Fibroblast of lung (primary cell): ENCODE results near the gene GJB3. TPM values are rescaled to one million over a fixed set of nuclear protein-coding genes. Genes with fewer than 3 reads are reported as not detected.

Source experiments
- DNase-seq, 2 donors: peaks; one replicate each; pipeline versions ENCODE4 v3.0.0 to v3.0.0-alpha.2; 2010; ENCODE audit warnings: low read depth in 2 of 2
- H2AFZ ChIP-seq: 2 replicates; pipeline ENCODE4 v1.5.1; 2012; ENCODE audit warnings: low read length, control low read depth, inconsistent platforms
- H3K27ac ChIP-seq: 2 replicates; pipeline ENCODE4 v1.5.1; 2011; ENCODE audit warnings: low read length, control low read depth; ENCODE audit not compliant: insufficient read depth
- H3K27me3 ChIP-seq: 2 replicates; pipeline ENCODE4 v1.5.1; 2011; ENCODE audit warnings: mild to moderate bottlenecking, low read length; ENCODE audit not compliant: control insufficient read depth, insufficient read depth
- H3K36me3 ChIP-seq: 2 replicates; pipeline ENCODE4 v1.5.1; 2011; ENCODE audit warnings: low read length; ENCODE audit not compliant: control insufficient read depth, insufficient read depth
- H3K4me1 ChIP-seq: 2 replicates; pipeline ENCODE4 v1.5.1; 2011; ENCODE audit warnings: low read length; ENCODE audit not compliant: control insufficient read depth, insufficient read depth; ENCODE audit errors: extremely low read depth
- H3K4me2 ChIP-seq: 2 replicates; pipeline ENCODE4 v1.5.1; 2011; ENCODE audit warnings: low read length, control low read depth; ENCODE audit not compliant: insufficient read depth; ENCODE audit errors: extremely low read depth
- H3K4me3 ChIP-seq, 4 experiments: fragments of 200-600 bp in 1 of 4; sonication (generic) in 1 of 4; replicated peaks in 1 of 4; 2 replicates each; pipeline ENCODE4 v1.5.1; 2011 to 2016; ENCODE audit warnings: low read length in 4 of 4, low read depth in 3 of 4, mild to moderate bottlenecking in 3 of 4, control low read depth in 2 of 4, inconsistent platforms in 1 of 4, mixed read lengths in 1 of 4; ENCODE audit not compliant: insufficient read depth in 1 of 4; ENCODE audit errors: control extremely low read depth in 1 of 4
- H3K79me2 ChIP-seq: 2 replicates; pipeline ENCODE4 v1.5.1; 2012; ENCODE audit warnings: mild to moderate bottlenecking, low read length, inconsistent platforms; ENCODE audit not compliant: control insufficient read depth, insufficient read depth
- H3K9ac ChIP-seq: 2 replicates; pipeline ENCODE4 v1.5.1; 2011; ENCODE audit warnings: mild to moderate bottlenecking, low read length, control low read depth; ENCODE audit not compliant: insufficient read depth
- H3K9me3 ChIP-seq: 2 replicates; pipeline ENCODE4 v1.5.1; 2012; ENCODE audit warnings: low read depth, low read length; ENCODE audit not compliant: control insufficient read depth, insufficient read depth
- H4K20me1 ChIP-seq: 2 replicates; pipeline ENCODE4 v1.5.1; 2011; ENCODE audit warnings: low read length; ENCODE audit not compliant: control insufficient read depth, insufficient read depth; ENCODE audit errors: extremely low read depth
- CTCF ChIP-seq, 2 donors: IDR thresholded peaks in 1 of 2; conservative IDR thresholded peaks in 1 of 2; 1 replicate in 1 of 2; 2 replicates in 1 of 2; pipeline ENCODE4 v1.5.1; 2011 to 2012; ENCODE audit warnings: low read length in 2 of 2, control low read depth in 1 of 2, inconsistent platforms in 1 of 2, low read depth in 1 of 2, mild to moderate bottlenecking in 1 of 2
- EZH2 ChIP-seq: IDR thresholded peaks from 2 replicates; pipeline ENCODE4 v1.5.1; 2012; ENCODE audit warnings: low read length, control low read depth, mild to moderate bottlenecking; ENCODE audit errors: missing control alignments
- polyA plus RNA-seq, 2 donors: library from polyadenylated mRNA; depleted of rRNA in 1 of 2; stranded (reverse) in 1 of 2; unstranded in 1 of 2; fragments of >200 nt; gene quantifications; 2 replicates each; pipeline ENCODE4 v1.2.1, GENCODE V29; 2011 to 2012; ENCODE audit warnings: missing spikeins in 1 of 2
- total RNA-seq: library from RNA; depleted of rRNA; stranded (reverse); fragments of >200 nt; gene quantifications from 2 replicates; pipeline ENCODE4 v1.2.1, GENCODE V29; 2014

The GJB3 gene
- total and polyA plus RNA-seq, 2 donors (not counting 1 experiment from before 2014, with no cell fraction given): not detected

- Histone ChIP-seq H3K9me3 (no peaks in the 10 kb centered on the region), H3K27me3 (peaks cover 22% of the 10 kb centered on the region), H3K4me1 (peaks cover 2% of the 10 kb centered on the region), H3K9ac (no peak overlapping the region), H3K36me3 (no peaks in the 10 kb centered on the region), H3K4me2 (no peak overlapping the region), H3K27ac (no peak overlapping the region), H2AFZ (no peak overlapping the region), H3K79me2 (no peaks in the 10 kb centered on the region), H4K20me1 (no peaks in the 10 kb centered on the region), H3K4me3 (no peak overlapping the region)
- DNase-seq: no peak
- TF ChIP-seq CTCF (conservative IDR thresholded peaks at IDR 0.05 in 1 of 2, IDR thresholded peaks at IDR 0.05 in 1 of 2; ENCODE audit: low read depth in 1 of 2, low read length in 2 of 2) (no peak), EZH2 (no peak)
These were observed 11.4 kb downstream of the GJB3 start for GRCh38 chr1:34792424-34792823.

- Histone ChIP-seq H3K4me2 (no peak within 1 kb of the TSS), H3K27me3 (peaks cover 22% of the 10 kb centered on the region)
- TF ChIP-seq EZH2 (peak; percentile 68), CTCF (conservative IDR thresholded peaks at IDR 0.05 in 1 of 2, IDR thresholded peaks at IDR 0.05 in 1 of 2; ENCODE audit: low read depth in 1 of 2, low read length in 2 of 2) (no peak)
These were observed 12.1 kb downstream of the GJB3 start, which contains the start of gene GJA4 for GRCh38 chr1:34792868-34793727. TSS of gene GJA4 (plus strand) at chr1:34792999. CDS start at chr1:34794214, 1,215 bp downstream.

DNA sequence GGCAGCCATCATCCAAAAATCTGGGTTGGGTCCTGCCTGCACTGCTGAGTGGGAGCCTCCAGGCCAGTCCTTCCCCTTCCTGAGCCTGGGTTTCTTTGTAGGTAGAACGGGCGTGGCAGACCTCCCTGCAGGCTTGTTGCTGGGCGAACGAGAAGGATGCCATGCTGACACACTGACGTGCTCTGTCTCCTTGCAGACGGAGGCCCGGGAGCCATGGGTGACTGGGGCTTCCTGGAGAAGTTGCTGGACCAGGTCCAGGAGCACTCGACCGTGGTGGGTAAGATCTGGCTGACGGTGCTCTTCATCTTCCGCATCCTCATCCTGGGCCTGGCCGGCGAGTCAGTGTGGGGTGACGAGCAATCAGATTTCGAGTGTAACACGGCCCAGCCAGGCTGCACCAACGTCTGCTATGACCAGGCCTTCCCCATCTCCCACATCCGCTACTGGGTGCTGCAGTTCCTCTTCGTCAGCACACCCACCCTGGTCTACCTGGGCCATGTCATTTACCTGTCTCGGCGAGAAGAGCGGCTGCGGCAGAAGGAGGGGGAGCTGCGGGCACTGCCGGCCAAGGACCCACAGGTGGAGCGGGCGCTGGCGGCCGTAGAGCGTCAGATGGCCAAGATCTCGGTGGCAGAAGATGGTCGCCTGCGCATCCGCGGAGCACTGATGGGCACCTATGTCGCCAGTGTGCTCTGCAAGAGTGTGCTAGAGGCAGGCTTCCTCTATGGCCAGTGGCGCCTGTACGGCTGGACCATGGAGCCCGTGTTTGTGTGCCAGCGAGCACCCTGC lies 13.2 kb downstream of the GJB3 start:
- H3K9me3 ChIP-seq: no peaks in the 10 kb centered on the region
- no peaks in the 10 kb centered on the region for H3K79me2 ChIP-seq
- no peak overlapping the region for H3K9ac ChIP-seq
- H3K27me3 ChIP-seq: peaks cover 22% of the 10 kb centered on the region
- no peak for TF ChIP-seq CTCF (conservative IDR thresholded peaks at IDR 0.05 in 1 of 2, IDR thresholded peaks at IDR 0.05 in 1 of 2; ENCODE audit: low read depth in 1 of 2, low read length in 2 of 2)
- no peak for TF ChIP-seq EZH2
- H3K4me1 ChIP-seq: no peaks in the 10 kb centered on the region
- no peak overlapping the region for H3K4me3 ChIP-seq
- H4K20me1 ChIP-seq: no peaks in the 10 kb centered on the region
- no peak overlapping the region for H2AFZ ChIP-seq
- no peak for DNase-seq
- no peak overlapping the region for H3K27ac ChIP-seq
- H3K36me3 ChIP-seq: no peaks in the 10 kb centered on the region
- no peak overlapping the region for H3K4me2 ChIP-seq

More at GRCh38 chr1:34792868-34793727, 12.1 kb downstream of the GJB3 start, which contains the start of gene GJA4:
- Histone ChIP-seq H3K4me1 (no peaks in the 10 kb centered on the region), H3K27ac (no peak within 1 kb of the TSS), H3K9me3 (no peaks in the 10 kb centered on the region), H3K79me2 (no peaks in the 10 kb centered on the region), H3K36me3 (no peaks in the 10 kb centered on the region), H4K20me1 (no peaks in the 10 kb centered on the region), H3K4me3 (no peak within 1 kb of the TSS), H3K9ac (no peak within 1 kb of the TSS), H2AFZ (no peak within 1 kb of the TSS)
- no peak for DNase-seq
